ENCODE data around the gene NAGS.
"Not testable (repeated sequence)": the region's sequence is repeated elsewhere in the genome, so short reads cannot be mapped to it uniquely, and the experiment has no call there.

- TF ChIP-seq POLR2A (IDR thresholded peaks at IDR 0.05; ENCODE audit: low read length); GATA1 (IDR thresholded peaks at IDR 0.05; ENCODE audit: low read depth, low read length): not testable (repeated sequence)
These were observed 31.8 kb upstream of the NAGS start for GRCh38 chr17:43972444-43973212.

Data from erythroblast (primary cell).